ENCODE results near the gene CLEC4A. TPM values are rescaled to one million over a fixed set of nuclear protein-coding genes. Genes with fewer than 3 reads are reported as not detected.

Gene CLEC4A
- total and polyA plus RNA-seq, 12 donors = 0.24 to 8.4 (median 1.8) TPM; not detected in 1

DNA sequence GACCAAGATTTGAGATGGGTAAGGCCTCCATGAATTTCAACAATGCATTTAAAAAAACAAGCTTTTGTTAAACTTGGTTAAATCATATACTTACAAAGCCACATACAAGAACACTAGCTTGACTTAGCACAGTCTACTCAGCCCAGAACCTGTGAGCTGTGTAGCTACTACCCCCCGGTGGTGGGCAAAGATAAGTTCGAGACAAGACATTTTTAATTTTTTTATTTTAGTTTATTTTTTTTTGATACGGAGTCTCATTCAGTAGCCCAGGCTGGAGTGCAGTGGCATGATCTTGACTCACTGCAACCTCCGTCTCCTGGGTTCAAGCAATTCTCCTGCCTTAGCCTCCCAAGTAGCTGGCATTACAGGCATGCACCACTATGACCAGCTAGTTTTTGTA lies 45.0 kb upstream of the CLEC4A start:
- Histone ChIP-seq H3K4me3 (no peak overlapping the region), H3K4me1 (replicated peaks in 1 of 2) (peaks cover 15 to 22% of the 10 kb centered on the region in 2 donors), H3K27me3 (no peaks in the 10 kb centered on the region), H3K27ac (no peak overlapping the region), H3K36me3 (replicated peaks in 1 of 2) (no peaks in the 10 kb centered on the region), H3K9me3 (replicated peaks in 1 of 3) (no peaks in the 10 kb centered on the region)
- 17 to 27% (median 18%) methylated on average over 4 of the region's 4 CpGs for WGBS, 4 donors
- no peak for TF ChIP-seq POLR2A (IDR thresholded peaks at IDR 0.05)
- TF ChIP-seq, protein P1, sequence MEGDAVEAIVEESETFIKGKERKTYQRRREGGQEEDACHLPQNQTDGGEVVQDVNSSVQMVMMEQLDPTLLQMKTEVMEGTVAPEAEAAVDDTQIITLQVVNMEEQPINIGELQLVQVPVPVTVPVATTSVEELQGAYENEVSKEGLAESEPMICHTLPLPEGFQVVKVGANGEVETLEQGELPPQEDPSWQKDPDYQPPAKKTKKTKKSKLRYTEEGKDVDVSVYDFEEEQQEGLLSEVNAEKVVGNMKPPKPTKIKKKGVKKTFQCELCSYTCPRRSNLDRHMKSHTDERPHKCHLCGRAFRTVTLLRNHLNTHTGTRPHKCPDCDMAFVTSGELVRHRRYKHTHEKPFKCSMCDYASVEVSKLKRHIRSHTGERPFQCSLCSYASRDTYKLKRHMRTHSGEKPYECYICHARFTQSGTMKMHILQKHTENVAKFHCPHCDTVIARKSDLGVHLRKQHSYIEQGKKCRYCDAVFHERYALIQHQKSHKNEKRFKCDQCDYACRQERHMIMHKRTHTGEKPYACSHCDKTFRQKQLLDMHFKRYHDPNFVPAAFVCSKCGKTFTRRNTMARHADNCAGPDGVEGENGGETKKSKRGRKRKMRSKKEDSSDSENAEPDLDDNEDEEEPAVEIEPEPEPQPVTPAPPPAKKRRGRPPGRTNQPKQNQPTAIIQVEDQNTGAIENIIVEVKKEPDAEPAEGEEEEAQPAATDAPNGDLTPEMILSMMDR (IDR thresholded peaks at IDR 0.05) = peak in 5 of 6 experiments; percentile 27 to 55 (median 40)
- peak in 5 of 7 donors; percentile 33 to 54 (median 43) for DNase-seq
- intact Hi-C loops (cut with DNase I) = no loop called here

- Histone ChIP-seq H3K4me3 (no peak overlapping the region), H3K27me3 (no peaks in the 10 kb centered on the region), H3K36me3 (replicated peaks in 1 of 2) (no peaks in the 10 kb centered on the region), H3K4me1 (replicated peaks in 1 of 2) (peaks cover 15 to 28% of the 10 kb centered on the region in 2 donors), H3K9me3 (replicated peaks in 1 of 3) (no peaks in the 10 kb centered on the region), H3K27ac (no peak overlapping the region)
- TF ChIP-seq, protein P1 (IDR thresholded peaks at IDR 0.05) = no peak
- TF ChIP-seq POLR2A (IDR thresholded peaks at IDR 0.05) = no peak
- no peak for DNase-seq
- intact Hi-C loops (cut with DNase I) = no loop called here
- 67 to 83% (median 78%) methylated on average over 2 of the region's 2 CpGs for WGBS, 4 donors
Observed at GRCh38 chr12:8078916-8079315, 44.5 kb upstream of the CLEC4A start.

- H3K27me3 ChIP-seq = no peaks in the 10 kb centered on the region
- no peaks in the 10 kb centered on the region for H3K36me3 ChIP-seq (replicated peaks in 1 of 2)
- TF ChIP-seq POLR2A (IDR thresholded peaks at IDR 0.05) = no peak
- TF ChIP-seq, protein P1 (IDR thresholded peaks at IDR 0.05) = no peak
- no peak for DNase-seq
- H3K4me1 ChIP-seq (replicated peaks in 1 of 2) = peaks cover 15 to 36% of the 10 kb centered on the region in 2 donors
- H3K27ac ChIP-seq = no peak overlapping the region
- H3K4me3 ChIP-seq = no peak overlapping the region
- intact Hi-C loops (cut with DNase I) = no loop called here
- H3K9me3 ChIP-seq (replicated peaks in 1 of 3) = no peaks in the 10 kb centered on the region
Observed at GRCh38 chr12:8080120-8080519, 43.3 kb upstream of the CLEC4A start.

- peak overlapping the region; percentile 30 to 85 (median 60) for H3K4me3 ChIP-seq
- no peaks in the 10 kb centered on the region for H3K27me3 ChIP-seq
- H3K27ac ChIP-seq = peak overlapping the region; percentile 40 to 98 (median 89)
- 0 to 2% (median 1%) methylated on average over 15 of the region's 15 CpGs for WGBS, 4 donors
- H3K36me3 ChIP-seq (replicated peaks in 1 of 2) = no peaks in the 10 kb centered on the region
- DNase-seq = peak; percentile 38 to 65 (median 44)
- no peaks in the 10 kb centered on the region for H3K9me3 ChIP-seq (replicated peaks in 1 of 3)
- peak in 1 of 2 donors; percentile 28 for TF ChIP-seq POLR2A (IDR thresholded peaks at IDR 0.05)
- TF ChIP-seq, protein P1 (IDR thresholded peaks at IDR 0.05) = no peak
- intact Hi-C loops (cut with DNase I) = no loop called here
- H3K4me1 ChIP-seq (replicated peaks in 1 of 2) = peaks cover 15 to 36% of the 10 kb centered on the region in 2 donors
Observed at GRCh38 chr12:8081251-8081920, 42.0 kb upstream of the CLEC4A start.
